HL-60/S4 treated with phorbol 12-myristate 13-acetate at 8.2 ng/mL for 4 days and 3 days (cell line): Measurements from ENCODE around the gene OSBPL10.
"Not testable (repeated sequence)": the region's sequence is repeated elsewhere in the genome, so short reads cannot be mapped to it uniquely, and the experiment has no call there.

Experiments used
- in situ Hi-C: fragments of 300-500 bp; cut with MboI; formaldehyde crosslinking; loops from 2 replicates; pipeline ENCODE4 v1.15.0; 2022; ENCODE audit warnings: low sequenced_read_pairs

Gene OSBPL10

DNA sequence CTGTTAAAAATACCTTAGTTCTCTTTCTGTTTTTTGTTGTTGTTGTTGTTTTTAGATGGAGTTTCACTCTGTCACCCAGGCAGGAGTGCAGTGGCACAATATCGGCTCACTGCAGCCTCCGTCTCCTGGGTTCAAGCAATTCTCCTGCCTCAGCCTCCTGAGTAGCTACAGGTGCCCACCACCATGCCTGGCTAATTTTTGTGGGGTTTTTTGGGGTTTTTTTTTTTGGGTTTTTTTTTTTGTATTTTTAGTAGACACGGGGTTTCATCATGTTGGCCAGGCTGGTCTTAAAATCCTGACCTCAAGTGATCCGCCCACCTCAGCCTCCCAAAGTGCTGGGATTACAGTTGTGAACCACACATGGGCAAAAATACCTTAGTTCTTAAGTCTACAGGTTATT is 120.4 kb downstream of the OSBPL10 start:
- in situ Hi-C loops: not testable (repeated sequence)

GRCh38 chr3:31859245-31859644 is 121.8 kb downstream of the OSBPL10 start:
- in situ Hi-C loops: no loop called here

- in situ Hi-C loops: no loop called here
Observed at GRCh38 chr3:31858439-31858838, 122.6 kb downstream of the OSBPL10 start.

DNA sequence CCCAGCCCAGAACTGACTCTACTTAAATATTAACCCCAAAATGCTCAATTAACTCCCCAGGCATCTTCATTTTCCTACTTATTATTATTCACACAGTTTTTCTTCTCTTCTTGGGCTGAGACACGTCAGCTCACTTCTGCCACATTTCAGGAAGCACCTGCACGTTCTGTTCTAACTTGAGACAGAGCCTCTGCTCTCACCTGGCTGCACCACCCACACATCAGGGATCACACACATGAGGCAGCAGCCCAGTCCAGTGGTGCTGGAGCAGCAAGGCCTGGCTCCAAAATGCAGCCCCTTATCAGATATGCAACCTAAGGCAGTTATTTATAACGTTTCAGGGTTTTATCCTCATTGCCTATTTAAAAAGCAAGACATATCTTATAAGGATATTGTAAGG is 127.5 kb downstream of the OSBPL10 start:
- in situ Hi-C loops: no loop called here

DNA sequence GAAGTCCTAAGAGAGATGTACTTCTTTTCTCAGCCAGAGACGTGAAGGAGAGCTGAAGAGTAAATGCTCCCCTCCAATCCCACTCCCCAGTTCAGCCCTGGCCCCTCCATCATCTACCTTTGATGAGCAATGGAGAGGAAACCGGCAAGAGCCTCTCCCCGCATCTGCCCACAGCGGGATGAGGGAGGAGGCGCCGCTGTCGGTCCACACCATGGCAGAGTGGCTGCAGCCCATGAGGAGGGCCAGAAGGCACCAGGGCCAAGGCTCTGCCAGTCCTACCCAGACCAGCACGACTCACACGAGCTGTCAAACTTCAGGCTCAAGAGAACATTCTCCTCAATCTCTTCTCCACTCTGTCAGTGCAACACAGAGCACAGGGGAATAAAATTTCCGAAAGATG is 129.8 kb downstream of the OSBPL10 start:
- in situ Hi-C loops: no loop called here

DNA sequence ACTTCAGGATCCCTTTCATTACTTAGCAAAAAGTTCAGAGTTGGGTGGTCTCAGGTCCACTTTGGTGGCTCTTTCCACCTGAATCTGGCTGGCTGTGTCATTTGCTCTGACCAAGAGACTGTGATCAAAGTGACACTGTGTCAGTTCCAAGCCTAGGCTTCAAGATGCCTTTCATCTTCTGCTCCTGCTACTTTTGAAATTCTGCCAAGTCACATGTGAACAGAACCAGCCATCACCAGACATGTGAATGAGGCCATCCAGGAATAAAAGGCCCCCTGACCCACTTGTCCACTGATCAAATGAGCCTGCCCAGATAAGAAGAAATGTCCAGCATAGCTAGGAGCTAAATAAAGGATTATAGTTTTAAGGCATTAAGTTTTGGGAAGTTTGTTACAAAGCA is 132.2 kb downstream of the OSBPL10 start:
- in situ Hi-C loops: no loop called here

GRCh38 chr3:31848163-31848818 is 132.8 kb downstream of the OSBPL10 start:
- in situ Hi-C loops: no loop called here

GRCh38 chr3:31847760-31848159 is 133.3 kb downstream of the OSBPL10 start:
- in situ Hi-C loops: no loop called here

DNA sequence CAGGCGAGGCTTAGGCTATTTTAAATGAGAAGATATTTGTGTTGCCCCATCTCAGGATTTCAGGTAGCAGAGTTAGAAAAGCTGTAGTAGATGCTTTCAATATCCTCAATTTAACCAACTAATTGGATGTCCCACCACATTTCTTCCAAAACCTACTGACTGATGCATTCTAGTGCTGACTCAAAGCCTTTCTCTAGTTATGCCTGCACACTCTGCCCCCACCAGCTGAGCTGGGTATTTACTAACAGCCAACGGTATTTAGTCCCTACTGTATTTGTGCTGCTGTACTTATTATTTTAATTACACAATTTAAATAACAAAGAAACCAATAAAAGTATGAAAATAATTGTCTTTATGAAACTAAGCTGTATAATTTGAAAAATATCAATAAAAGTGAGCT is 139.5 kb downstream of the OSBPL10 start:
- in situ Hi-C loops: no loop called here

- in situ Hi-C loops: no loop called here
Observed at GRCh38 chr3:31840252-31840651, 140.8 kb downstream of the OSBPL10 start.

DNA sequence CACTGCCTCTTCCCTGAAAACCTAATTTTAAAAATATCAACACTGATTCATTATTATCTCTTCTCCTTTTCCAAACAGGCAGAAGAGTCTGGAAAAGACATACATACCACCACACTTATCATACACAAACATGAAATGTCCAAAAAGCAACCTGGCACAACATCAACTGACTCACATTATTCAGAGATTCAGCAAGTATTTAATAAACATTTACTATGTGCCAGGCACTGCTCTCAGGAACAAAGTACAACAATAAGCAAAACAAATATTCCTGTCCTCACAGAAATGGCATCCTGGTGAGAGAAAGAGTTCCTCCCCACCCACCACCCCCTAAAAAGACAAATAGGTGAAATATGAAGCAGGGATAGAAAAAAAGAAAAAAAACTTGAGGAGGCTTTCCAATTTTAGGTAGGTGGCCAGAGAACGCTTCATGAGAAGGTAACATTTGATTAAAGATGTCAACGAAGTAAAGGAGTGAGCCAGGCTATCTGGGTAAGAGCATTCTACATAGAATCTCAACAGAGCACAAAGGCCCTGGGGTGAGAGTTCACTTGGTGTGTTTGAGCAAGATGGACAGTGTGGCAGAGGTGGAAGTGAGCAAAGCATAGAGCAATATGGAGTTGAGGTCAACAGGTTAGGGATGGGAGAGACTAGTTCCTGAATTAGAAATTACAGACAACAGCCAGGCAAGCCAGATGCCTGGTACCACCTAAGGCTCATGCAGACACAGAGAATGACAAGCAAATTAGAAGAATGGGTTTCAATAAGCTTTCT is 141.7 kb downstream of the OSBPL10 start:
- in situ Hi-C loops: no loop called here

DNA sequence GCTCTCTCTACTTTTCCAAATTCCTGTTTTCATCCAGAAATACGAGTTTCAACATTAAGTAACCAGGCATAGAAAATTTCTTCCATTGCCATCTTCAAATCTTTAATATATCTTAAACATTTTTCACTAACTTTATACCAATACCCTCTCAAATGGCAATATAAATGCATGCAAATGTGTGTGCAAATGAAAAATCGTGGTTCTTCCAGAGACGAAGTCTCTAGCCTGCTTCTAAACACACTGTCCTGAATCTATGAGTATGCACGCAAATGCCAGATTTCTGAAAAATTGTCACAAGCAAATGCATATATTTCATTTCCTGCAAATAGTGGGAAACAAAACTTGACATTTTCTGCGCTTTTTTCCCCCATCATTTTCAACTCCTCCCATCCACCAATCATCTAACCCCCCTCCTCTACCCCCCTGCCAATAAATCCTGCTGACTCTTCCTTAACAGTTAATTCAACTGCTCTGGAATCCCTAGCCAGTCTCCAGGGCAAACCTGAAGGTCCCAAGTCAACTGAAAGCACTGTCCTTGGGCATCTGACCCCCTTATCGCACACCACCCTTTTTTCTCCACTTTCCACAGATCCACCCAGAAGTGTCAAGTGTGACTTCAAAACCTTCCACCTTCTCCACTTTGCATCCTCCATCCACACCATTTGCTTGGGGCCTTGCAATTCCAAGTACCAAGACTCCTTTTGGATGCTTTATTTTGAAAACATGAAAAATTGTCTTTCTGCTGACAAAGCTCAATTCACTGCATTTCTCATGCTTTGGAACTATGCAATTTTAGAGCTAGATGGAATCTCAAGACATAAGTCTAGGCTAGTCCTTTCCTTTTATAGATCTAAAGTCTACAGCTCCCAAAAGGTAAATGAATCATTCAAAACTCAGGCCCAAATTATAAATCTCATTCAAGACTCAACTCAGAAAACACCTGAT is 144.7 kb downstream of the OSBPL10 start:
- in situ Hi-C loops: no loop called here

DNA sequence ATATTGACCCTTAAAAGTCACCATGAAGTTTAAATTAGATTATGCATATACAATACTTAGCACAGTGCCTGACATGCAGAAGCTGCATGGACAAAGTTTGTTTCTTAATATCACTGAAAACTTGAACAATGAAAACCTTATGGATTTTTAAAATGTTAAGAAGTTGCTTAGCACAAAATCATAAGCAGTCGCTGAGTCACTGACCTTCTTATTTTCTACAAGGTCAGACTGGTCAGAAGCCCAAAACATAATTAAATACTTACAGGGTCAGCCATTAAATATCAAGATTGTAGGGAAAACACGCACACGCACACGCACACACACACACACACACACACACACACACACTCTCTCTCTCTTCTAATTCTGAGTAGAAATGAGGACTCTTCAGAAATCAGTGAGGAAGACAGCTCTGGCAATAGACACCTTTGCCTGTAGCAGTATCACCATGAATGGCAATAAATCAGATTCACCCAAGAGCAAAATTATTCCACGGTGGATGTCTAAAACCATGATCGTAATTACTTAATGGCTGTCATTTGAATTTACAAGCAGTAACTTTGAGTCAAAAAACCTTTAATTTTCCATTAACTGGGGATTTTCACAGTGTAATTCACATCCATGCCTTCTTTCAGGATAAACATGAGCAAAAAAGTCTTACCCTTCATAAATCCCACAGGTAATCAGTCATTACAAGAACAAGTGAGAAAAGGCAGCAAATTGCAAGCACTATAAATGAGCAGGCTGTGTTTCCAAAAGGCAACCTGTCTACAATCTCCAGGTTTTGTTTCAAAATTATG is 147.5 kb downstream of the OSBPL10 start:
- in situ Hi-C loops: no loop called here

GRCh38 chr3:31832551-31832950 is 148.5 kb downstream of the OSBPL10 start:
- in situ Hi-C loops: no loop called here

- in situ Hi-C loops: no loop called here
Observed at GRCh38 chr3:31831591-31831990, 149.5 kb downstream of the OSBPL10 start.

GRCh38 chr3:31829826-31830426 is 151.1 kb downstream of the OSBPL10 start:
- in situ Hi-C loops: no loop called here

GRCh38 chr3:31829010-31829409 is 152.1 kb downstream of the OSBPL10 start:
- in situ Hi-C loops: no loop called here

- in situ Hi-C loops: no loop called here
Observed at GRCh38 chr3:31828007-31828406, 153.1 kb downstream of the OSBPL10 start.

GRCh38 chr3:31823184-31823583 is 157.9 kb downstream of the OSBPL10 start:
- in situ Hi-C loops: no loop called here

GRCh38 chr3:31821118-31821517 is 159.9 kb downstream of the OSBPL10 start:
- in situ Hi-C loops: no loop called here
